SJSA1 (cell line): ENCODE measurements around the gene MKI67. TPM values are rescaled to one million over a fixed set of nuclear protein-coding genes. Genes with fewer than 3 reads are reported as not detected.
"Not testable (repeated sequence)": the region's sequence is repeated elsewhere in the genome, so short reads cannot be mapped to it uniquely, and the experiment has no call there.

Experiments
- DNase-seq, 2 experiments: peaks; one replicate each; pipeline ENCODE4 v3.0.0-alpha.2; 2015 to 2020; ENCODE audit warnings: low spot score in 2 of 2, low read depth in 1 of 2
- H3K27ac ChIP-seq: fragments of 250-450 bp; sonication (Bioruptor Pico); 2 replicates; pipeline ENCODE4 v1.5.1; 2020; ENCODE audit warnings: mild to moderate bottlenecking, moderate library complexity
- H3K27me3 ChIP-seq: fragments of 250-450 bp; sonication (Bioruptor Pico); replicated peaks from 2 replicates; pipeline ENCODE4 v1.5.1; 2020; ENCODE audit warnings: mild to moderate bottlenecking, moderate library complexity
- H3K36me3 ChIP-seq: fragments of 250-450 bp; sonication (Bioruptor Pico); 2 replicates; pipeline ENCODE4 v1.5.1; 2020; ENCODE audit warnings: mild to moderate bottlenecking
- H3K4me1 ChIP-seq: fragments of 250-450 bp; sonication (Bioruptor Pico); replicated peaks from 2 replicates; pipeline ENCODE4 v1.6.1; 2021; ENCODE audit warnings: mild to moderate bottlenecking
- H3K4me3 ChIP-seq: fragments of 250-450 bp; sonication (Bioruptor Pico); 2 replicates; pipeline ENCODE4 v1.5.1; 2020; ENCODE audit warnings: mild to moderate bottlenecking
- H3K9me3 ChIP-seq: fragments of 250-450 bp; sonication (Bioruptor Pico); replicated peaks from 2 replicates; pipeline ENCODE4 v1.5.1; 2020; ENCODE audit warnings: mild to moderate bottlenecking
- total RNA-seq: library from RNA; depleted of rRNA; stranded (reverse); fragments of >200 nt; shearing (Covaris generic); gene quantifications from 2 replicates; pipeline ENCODE4 v1.2.3, GENCODE V29; 2014; rRNA removed

Gene MKI67
- 26.7 and 50.4 TPM in 2 replicates for total RNA-seq

DNA sequence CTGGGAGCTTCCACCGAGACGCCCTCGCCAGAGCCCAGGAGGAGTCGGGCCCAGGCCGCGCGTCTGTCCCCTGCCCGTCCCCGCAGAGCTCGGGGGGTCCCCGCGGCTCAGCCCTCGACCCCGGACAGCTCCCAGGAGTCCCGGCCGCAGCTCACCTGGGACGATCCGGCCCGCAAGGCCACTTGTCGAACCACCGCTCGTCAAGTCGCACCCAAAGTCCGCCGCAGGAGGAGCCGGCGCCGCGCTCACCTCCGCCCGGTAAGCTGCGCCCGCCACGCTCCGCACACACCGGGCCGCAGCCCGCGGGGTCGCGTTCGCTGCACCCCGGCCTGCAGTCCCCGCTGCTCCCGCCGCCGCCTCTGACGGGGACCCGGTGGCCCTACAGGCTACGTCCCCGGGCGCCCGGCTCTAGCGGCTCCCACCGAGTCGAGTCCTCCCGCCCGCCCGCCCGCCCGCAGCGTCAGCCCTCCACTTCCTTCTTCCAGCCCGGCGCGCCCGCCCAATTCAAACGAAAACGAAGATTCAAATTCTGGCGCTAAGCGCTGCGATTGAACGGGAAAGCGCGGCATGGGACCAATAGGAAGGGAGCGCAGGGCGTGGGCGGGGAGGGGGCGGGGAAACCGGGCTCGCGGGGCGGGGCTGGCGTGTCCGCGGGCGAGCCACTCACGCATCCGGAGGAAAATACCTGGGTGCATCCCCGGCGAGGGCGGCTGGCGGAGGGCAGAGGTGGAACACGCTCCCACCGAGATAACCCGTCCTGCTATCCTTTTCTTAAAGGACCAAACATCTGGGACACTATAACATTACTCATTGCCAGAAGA, at the start of gene MKI67:
Gene MKI67, minus strand, starts transcription at position 480 of the 821 bp plus-strand sequence. CDS start 756 bp downstream, outside the sequence.
- peak; percentile 83 to 89 for DNase-seq
- H3K9me3 ChIP-seq, result 0 out of 2 replicates have a peak, but pooled peaks cover 3% of the 10 kb centered on the region
- H3K36me3 ChIP-seq, result peaks cover 46% of the 10 kb centered on the region
- H3K27me3 ChIP-seq, result no peaks in the 10 kb centered on the region
- H3K4me3 ChIP-seq, result peak within 1 kb of the TSS; percentile 98
- H3K27ac ChIP-seq, result peak within 1 kb of the TSS; percentile 99
- peaks cover 16% of the 10 kb centered on the region for H3K4me1 ChIP-seq

DNA sequence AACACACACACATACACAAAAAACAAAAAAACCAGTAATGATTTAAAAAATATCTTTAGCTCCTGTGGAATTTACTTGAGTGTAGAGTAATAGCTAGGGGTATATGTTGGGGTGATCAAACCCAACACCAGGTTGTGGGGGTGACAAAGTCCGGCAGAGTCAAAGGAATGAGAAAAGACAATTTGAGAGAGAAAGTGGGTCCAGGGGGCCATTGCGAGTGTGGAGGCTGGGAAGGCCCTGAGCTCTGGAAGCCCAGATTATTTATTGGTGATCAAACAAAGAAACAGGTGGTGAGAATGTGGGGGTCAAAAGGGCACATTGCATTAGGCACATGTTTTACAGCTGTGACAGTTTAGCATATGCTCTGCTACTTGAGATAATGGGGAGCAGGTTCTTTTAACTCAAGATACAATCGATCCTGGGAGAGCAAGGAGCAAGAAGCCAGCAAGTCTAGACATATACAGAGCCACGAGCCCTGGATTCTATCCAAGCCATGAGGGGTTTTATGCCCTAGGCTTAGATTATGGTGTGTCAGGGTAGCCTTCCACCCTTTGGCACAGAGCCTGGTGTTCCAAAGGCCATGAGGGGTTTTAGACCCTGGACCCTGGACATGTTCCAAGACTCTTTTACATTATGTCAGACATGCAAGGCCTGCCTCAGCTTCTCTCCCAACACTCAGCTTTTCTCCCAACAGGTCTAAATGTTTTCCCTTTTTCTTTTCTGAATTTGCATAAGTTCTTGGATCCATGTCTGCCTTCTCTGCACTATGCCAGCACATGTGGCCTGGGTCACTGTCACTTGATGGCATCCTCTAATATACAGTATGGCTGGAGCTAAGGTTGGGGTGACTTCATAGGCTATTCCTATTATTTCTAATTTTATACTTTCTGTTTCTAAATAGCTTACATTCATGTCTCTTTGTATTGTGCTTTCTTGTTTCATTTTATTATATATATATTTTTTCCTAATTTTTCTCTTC, 48.6 kb upstream of the MKI67 start:
- Histone ChIP-seq H3K4me3 (no peak overlapping the region), H3K4me1 (peaks cover 9% of the 10 kb centered on the region; the same call in 1 of the 2 replicates), H3K9me3 (0 out of 2 replicates have a peak, but pooled peaks cover 2% of the 10 kb centered on the region), H3K27me3 (no peaks in the 10 kb centered on the region), H3K36me3 (no peaks in the 10 kb centered on the region), H3K27ac (no peak overlapping the region)
- DNase-seq, result no peak

DNA sequence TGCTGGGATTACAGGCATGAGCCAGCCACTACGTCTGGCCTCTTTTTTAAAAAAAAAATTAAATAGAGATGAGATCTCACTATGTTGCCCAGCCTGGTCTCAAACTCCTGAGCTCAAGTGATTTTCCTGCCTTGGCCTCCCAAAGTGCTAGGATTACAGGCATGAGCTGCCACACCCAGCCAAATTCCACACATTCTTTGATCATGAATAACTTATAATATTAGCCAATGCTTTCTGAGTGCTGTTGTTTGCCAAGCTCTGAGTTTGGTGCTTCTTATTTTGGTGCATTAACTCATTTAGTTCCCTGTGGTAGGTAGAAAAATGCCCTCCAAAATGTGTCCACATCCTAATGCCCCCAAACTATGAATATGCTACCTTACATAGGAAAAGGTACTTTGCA, 47.2 kb upstream of the MKI67 start:
- Histone ChIP-seq H3K27ac (peak overlapping the region; percentile 47), H3K4me1 (peaks cover 9% of the 10 kb centered on the region; the same call in 1 of the 2 replicates), H3K36me3 (no peaks in the 10 kb centered on the region), H3K4me3 (no peak overlapping the region), H3K9me3 (0 out of 2 replicates have a peak, but pooled peaks cover 2% of the 10 kb centered on the region), H3K27me3 (no peaks in the 10 kb centered on the region)
- peak in 1 of 2 experiments; percentile 28 for DNase-seq

GRCh38 chr10:128172756-128173155, 46.5 kb upstream of the MKI67 start:
- no peaks in the 10 kb centered on the region for H3K36me3 ChIP-seq
- H3K27me3 ChIP-seq, result no peaks in the 10 kb centered on the region
- H3K4me1 ChIP-seq, result peaks cover 9% of the 10 kb centered on the region; the same call in 1 of the 2 replicates
- H3K27ac ChIP-seq, result 0 out of 2 replicates have a peak overlapping the region, but pooled peaks have one; percentile 47
- H3K9me3 ChIP-seq, result 0 out of 2 replicates have a peak, but pooled peaks cover 2% of the 10 kb centered on the region
- no peak overlapping the region for H3K4me3 ChIP-seq
- no peak for DNase-seq

GRCh38 chr10:128169811-128170379, 43.7 kb upstream of the MKI67 start:
- Histone ChIP-seq H3K27me3 (no peaks in the 10 kb centered on the region), H3K4me3 (no peak overlapping the region), H3K4me1 (peaks cover 9% of the 10 kb centered on the region; the same call in 1 of the 2 replicates), H3K27ac (no peak overlapping the region), H3K36me3 (no peaks in the 10 kb centered on the region), H3K9me3 (no peaks in the 10 kb centered on the region)
- DNase-seq, result no peak

GRCh38 chr10:128167926-128168520, 41.8 kb upstream of the MKI67 start:
- H3K9me3 ChIP-seq, result no peaks in the 10 kb centered on the region
- no peaks in the 10 kb centered on the region for H3K36me3 ChIP-seq
- DNase-seq, result no peak
- no peak overlapping the region for H3K27ac ChIP-seq
- H3K27me3 ChIP-seq, result no peaks in the 10 kb centered on the region
- peaks cover 2% of the 10 kb centered on the region; the same call in 1 of the 2 replicates for H3K4me1 ChIP-seq
- H3K4me3 ChIP-seq, result no peak overlapping the region

DNA sequence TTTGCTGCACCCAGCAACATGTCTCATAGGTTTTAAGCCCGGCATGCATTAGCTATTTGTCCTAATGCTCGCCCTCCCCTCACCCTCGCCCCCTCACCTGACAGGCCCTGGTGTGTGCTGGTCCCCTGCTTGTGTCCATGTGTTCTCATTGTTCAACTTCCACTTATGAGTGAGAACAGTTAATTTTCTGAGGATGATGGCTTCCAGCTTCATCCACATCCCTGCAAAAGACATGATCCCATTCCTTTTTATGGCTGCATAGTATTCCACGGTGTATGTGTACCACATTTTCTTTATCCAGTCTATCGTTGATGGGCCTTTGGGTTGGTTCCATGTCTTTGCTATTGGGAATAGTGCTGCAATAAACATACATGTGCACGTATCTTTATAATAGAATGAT, 40.9 kb upstream of the MKI67 start:
- not testable (repeated sequence) for H3K4me1 ChIP-seq, H3K27me3 ChIP-seq, H3K9me3 ChIP-seq, DNase-seq, H3K27ac ChIP-seq, H3K36me3 ChIP-seq, H3K4me3 ChIP-seq

GRCh38 chr10:128166151-128166550, 39.9 kb upstream of the MKI67 start:
- H3K36me3 ChIP-seq, result no peaks in the 10 kb centered on the region
- H3K4me1 ChIP-seq, result no peaks in the 10 kb centered on the region
- DNase-seq, result no peak
- H3K27me3 ChIP-seq, result no peaks in the 10 kb centered on the region
- H3K9me3 ChIP-seq, result no peaks in the 10 kb centered on the region
- H3K4me3 ChIP-seq, result no peak overlapping the region
- no peak overlapping the region for H3K27ac ChIP-seq

DNA sequence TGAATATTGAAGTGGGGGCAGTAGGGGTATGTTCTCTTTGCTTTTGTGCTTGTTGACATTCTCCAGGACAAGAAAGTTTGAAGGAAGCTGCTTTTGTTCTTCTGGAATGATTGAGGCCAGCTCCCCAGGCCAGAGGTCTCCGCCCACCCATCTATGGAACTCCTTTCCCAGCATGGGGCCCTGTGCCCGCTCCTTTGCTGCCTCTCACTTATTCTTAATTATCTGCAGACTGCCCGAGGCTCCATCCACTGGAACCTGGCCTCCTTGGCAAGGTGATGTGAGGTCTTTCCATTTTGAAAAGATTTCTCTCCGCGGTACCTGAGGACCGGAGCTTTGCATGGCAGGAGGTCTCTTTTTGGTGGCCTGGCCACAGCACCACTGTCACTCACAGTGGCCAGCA, 39.3 kb upstream of the MKI67 start:
- no peaks in the 10 kb centered on the region for H3K36me3 ChIP-seq
- no peaks in the 10 kb centered on the region for H3K4me1 ChIP-seq
- no peak for DNase-seq

DNA sequence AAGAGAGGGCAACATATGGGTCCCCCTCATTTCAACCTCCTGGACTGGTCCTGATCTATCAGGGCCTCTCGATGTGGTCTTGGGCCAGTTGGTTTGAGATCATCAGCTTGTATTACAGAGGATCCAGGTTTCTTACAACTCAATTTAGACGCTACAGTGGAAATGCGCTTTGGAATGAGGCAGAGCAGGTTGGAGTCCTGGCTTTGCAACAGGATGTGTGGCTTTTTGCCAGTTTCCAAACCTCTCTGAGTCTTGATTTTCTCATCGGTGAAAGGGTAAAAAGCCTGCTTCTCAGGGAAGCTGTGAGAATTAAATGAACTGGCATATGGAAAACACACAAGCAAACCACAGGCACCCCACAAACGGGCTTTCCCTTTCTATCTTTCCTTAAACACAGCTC, 37.5 kb upstream of the MKI67 start:
- no peaks in the 10 kb centered on the region for H3K4me1 ChIP-seq
- H3K4me3 ChIP-seq, result no peak overlapping the region
- no peak overlapping the region for H3K27ac ChIP-seq
- no peak for DNase-seq
- no peaks in the 10 kb centered on the region for H3K9me3 ChIP-seq
- no peaks in the 10 kb centered on the region for H3K36me3 ChIP-seq
- H3K27me3 ChIP-seq, result no peaks in the 10 kb centered on the region

More for the DNA sequence above, 39.3 kb upstream of the MKI67 start:
- H3K27me3 ChIP-seq, result no peaks in the 10 kb centered on the region
- no peak overlapping the region for H3K27ac ChIP-seq
- H3K9me3 ChIP-seq, result no peaks in the 10 kb centered on the region
- no peak overlapping the region for H3K4me3 ChIP-seq

GRCh38 chr10:128161031-128161430, 34.8 kb upstream of the MKI67 start:
- no peaks in the 10 kb centered on the region for H3K4me1 ChIP-seq

GRCh38 chr10:128160297-128160711, 34.1 kb upstream of the MKI67 start:
- Histone ChIP-seq H3K36me3 (no peaks in the 10 kb centered on the region), H3K9me3 (no peaks in the 10 kb centered on the region), H3K27me3 (0 out of 2 replicates have a peak, but pooled peaks cover 3% of the 10 kb centered on the region), H3K4me3 (no peak overlapping the region), H3K4me1 (no peaks in the 10 kb centered on the region), H3K27ac (no peak overlapping the region)
- no peak for DNase-seq

More at GRCh38 chr10:128161031-128161430, 34.8 kb upstream of the MKI67 start:
- Histone ChIP-seq H3K9me3 (no peaks in the 10 kb centered on the region), H3K27me3 (0 out of 2 replicates have a peak, but pooled peaks cover 3% of the 10 kb centered on the region), H3K4me3 (no peak overlapping the region), H3K27ac (no peak overlapping the region), H3K36me3 (no peaks in the 10 kb centered on the region)
- no peak for DNase-seq
